ENCODE results near the gene CMTM1.
"Not testable (repeated sequence)": the region's sequence is repeated elsewhere in the genome, so short reads cannot be mapped to it uniquely, and the experiment has no call there.

Gene CMTM1

GRCh38 chr16:66619534-66620428 is 53.5 kb downstream of the CMTM1 start:
- no peak for TF ChIP-seq CTCF (IDR thresholded peaks at IDR 0.05; ENCODE audit: low read depth, low read length)
- H3K4me3 ChIP-seq (ENCODE audit: low read depth, low read length): no peak overlapping the region
- in situ Hi-C loops (cut with HindIII; ENCODE audit: low sequenced_read_pairs): no loop called here
- DNase-seq (ENCODE audit: low read depth, low spot score): peak; percentile 85

GRCh38 chr16:66620429-66620795 is 54.2 kb downstream of the CMTM1 start:
- TF ChIP-seq CTCF (IDR thresholded peaks at IDR 0.05; ENCODE audit: low read depth, low read length): no peak
- in situ Hi-C loops (cut with HindIII; ENCODE audit: low sequenced_read_pairs): no loop called here
- H3K4me3 ChIP-seq (ENCODE audit: low read depth, low read length): no peak overlapping the region
- DNase-seq (ENCODE audit: low read depth, low spot score): no peak

GRCh38 chr16:66621973-66622372 is 55.7 kb downstream of the CMTM1 start:
- H3K4me3 ChIP-seq (ENCODE audit: low read depth, low read length): no peak overlapping the region
- TF ChIP-seq CTCF (IDR thresholded peaks at IDR 0.05; ENCODE audit: low read depth, low read length): no peak
- DNase-seq (ENCODE audit: low read depth, low spot score): no peak
- in situ Hi-C loops (cut with HindIII; ENCODE audit: low sequenced_read_pairs): no loop called here

GRCh38 chr16:66622863-66623262 is 56.6 kb downstream of the CMTM1 start:
- in situ Hi-C loops (cut with HindIII; ENCODE audit: low sequenced_read_pairs): no loop called here
- no peak for TF ChIP-seq CTCF (IDR thresholded peaks at IDR 0.05; ENCODE audit: low read depth, low read length)
- no peak for DNase-seq (ENCODE audit: low read depth, low spot score)
- H3K4me3 ChIP-seq (ENCODE audit: low read depth, low read length): no peak overlapping the region

- H3K4me3 ChIP-seq (ENCODE audit: low read depth, low read length): no peak overlapping the region
- DNase-seq (ENCODE audit: low read depth, low spot score): no peak
- in situ Hi-C loops (cut with HindIII; ENCODE audit: low sequenced_read_pairs): no loop called here
- no peak for TF ChIP-seq CTCF (IDR thresholded peaks at IDR 0.05; ENCODE audit: low read depth, low read length)
Measured at GRCh38 chr16:66623755-66624154, 57.5 kb downstream of the CMTM1 start.

- H3K4me3 ChIP-seq (ENCODE audit: low read depth, low read length); in situ Hi-C loops (cut with HindIII; ENCODE audit: low sequenced_read_pairs); DNase-seq (ENCODE audit: low read depth, low spot score): not testable (repeated sequence)
Measured at GRCh38 chr16:66627611-66628378, 61.6 kb downstream of the CMTM1 start.

Measured in astrocyte of the spinal cord (primary cell).